ENCODE measurements around the gene ZBTB20. TPM values are rescaled to one million over a fixed set of nuclear protein-coding genes. Genes with fewer than 3 reads are reported as not detected.

The ZBTB20 gene
- total RNA-seq, 1 donor from 2014 or later: 15.5 TPM

GRCh38 chr3:114847564-114847963 is 299.5 kb downstream of the ZBTB20 start:
- Mint-ChIP-seq H3K36me3 (ENCODE audit: low read depth) (no peaks in the 10 kb centered on the region), H3K4me1 (ENCODE audit: low read depth) (peaks cover 31% of the 10 kb centered on the region), H3K27ac (ENCODE audit: unreplicated experiment) (no peak overlapping the region)

GRCh38 chr3:114846779-114847178 is 300.3 kb downstream of the ZBTB20 start:
- Mint-ChIP-seq H3K4me1 (ENCODE audit: low read depth) (peaks cover 31% of the 10 kb centered on the region), H3K27me3 (ENCODE audit: low read depth) (no peaks in the 10 kb centered on the region), H3K4me3 (ENCODE audit: unreplicated experiment) (no peak overlapping the region), H3K36me3 (ENCODE audit: low read depth) (no peaks in the 10 kb centered on the region), H3K9me3 (ENCODE audit: low read depth) (no peaks in the 10 kb centered on the region), H3K27ac (ENCODE audit: unreplicated experiment) (peak overlapping the region; percentile 88)
- no peak for TF ChIP-seq CTCF (IDR thresholded peaks at IDR 0.05)
- no peak for DNase-seq (ENCODE audit: low spot score)

More at GRCh38 chr3:114847564-114847963, 299.5 kb downstream of the ZBTB20 start:
- DNase-seq (ENCODE audit: low spot score): no peak
- TF ChIP-seq CTCF (IDR thresholded peaks at IDR 0.05): no peak
- Mint-ChIP-seq H3K4me3 (ENCODE audit: unreplicated experiment) (no peak overlapping the region), H3K9me3 (ENCODE audit: low read depth) (no peaks in the 10 kb centered on the region), H3K27me3 (ENCODE audit: low read depth) (no peaks in the 10 kb centered on the region)

- no peaks in the 10 kb centered on the region for H3K9me3 Mint-ChIP-seq (ENCODE audit: low read depth)
- no peak for TF ChIP-seq CTCF (IDR thresholded peaks at IDR 0.05)
- no peak overlapping the region for H3K4me3 Mint-ChIP-seq (ENCODE audit: unreplicated experiment)
- H3K4me1 Mint-ChIP-seq (ENCODE audit: low read depth): peaks cover 31% of the 10 kb centered on the region
- no peaks in the 10 kb centered on the region for H3K36me3 Mint-ChIP-seq (ENCODE audit: low read depth)
- peak overlapping the region; percentile 88 for H3K27ac Mint-ChIP-seq (ENCODE audit: unreplicated experiment)
- H3K27me3 Mint-ChIP-seq (ENCODE audit: low read depth): no peaks in the 10 kb centered on the region
- no peak for DNase-seq (ENCODE audit: low spot score)
Measured at GRCh38 chr3:114846252-114846651, 300.8 kb downstream of the ZBTB20 start.

- no peak for DNase-seq (ENCODE audit: low spot score)
- TF ChIP-seq CTCF (IDR thresholded peaks at IDR 0.05): no peak
- Mint-ChIP-seq H3K4me1 (ENCODE audit: low read depth) (peaks cover 10% of the 10 kb centered on the region), H3K9me3 (ENCODE audit: low read depth) (no peaks in the 10 kb centered on the region), H3K4me3 (ENCODE audit: unreplicated experiment) (no peak overlapping the region), H3K27ac (ENCODE audit: unreplicated experiment) (no peak overlapping the region), H3K27me3 (ENCODE audit: low read depth) (no peaks in the 10 kb centered on the region), H3K36me3 (ENCODE audit: low read depth) (no peaks in the 10 kb centered on the region)
Measured at GRCh38 chr3:114841515-114841914, 305.6 kb downstream of the ZBTB20 start.

GRCh38 chr3:114839476-114839875 is 307.6 kb downstream of the ZBTB20 start:
- H3K27me3 Mint-ChIP-seq (ENCODE audit: low read depth): no peaks in the 10 kb centered on the region
- no peak for DNase-seq (ENCODE audit: low spot score)
- no peak for TF ChIP-seq CTCF (IDR thresholded peaks at IDR 0.05)
- H3K9me3 Mint-ChIP-seq (ENCODE audit: low read depth): no peaks in the 10 kb centered on the region
- peaks cover 8% of the 10 kb centered on the region for H3K4me1 Mint-ChIP-seq (ENCODE audit: low read depth)
- H3K4me3 Mint-ChIP-seq (ENCODE audit: unreplicated experiment): no peak overlapping the region
- no peaks in the 10 kb centered on the region for H3K36me3 Mint-ChIP-seq (ENCODE audit: low read depth)
- no peak overlapping the region for H3K27ac Mint-ChIP-seq (ENCODE audit: unreplicated experiment)
